RPMI8226 (cell line): ENCODE measurements around the gene NAP1L4.
A peak's percentile ranks its signal among the peaks of the same experiment; 100 is the strongest.

Experiments
- DNase-seq: peaks from one replicate; pipeline ENCODE4 v3.0.0-alpha.2; 2015

Gene NAP1L4

DNA sequence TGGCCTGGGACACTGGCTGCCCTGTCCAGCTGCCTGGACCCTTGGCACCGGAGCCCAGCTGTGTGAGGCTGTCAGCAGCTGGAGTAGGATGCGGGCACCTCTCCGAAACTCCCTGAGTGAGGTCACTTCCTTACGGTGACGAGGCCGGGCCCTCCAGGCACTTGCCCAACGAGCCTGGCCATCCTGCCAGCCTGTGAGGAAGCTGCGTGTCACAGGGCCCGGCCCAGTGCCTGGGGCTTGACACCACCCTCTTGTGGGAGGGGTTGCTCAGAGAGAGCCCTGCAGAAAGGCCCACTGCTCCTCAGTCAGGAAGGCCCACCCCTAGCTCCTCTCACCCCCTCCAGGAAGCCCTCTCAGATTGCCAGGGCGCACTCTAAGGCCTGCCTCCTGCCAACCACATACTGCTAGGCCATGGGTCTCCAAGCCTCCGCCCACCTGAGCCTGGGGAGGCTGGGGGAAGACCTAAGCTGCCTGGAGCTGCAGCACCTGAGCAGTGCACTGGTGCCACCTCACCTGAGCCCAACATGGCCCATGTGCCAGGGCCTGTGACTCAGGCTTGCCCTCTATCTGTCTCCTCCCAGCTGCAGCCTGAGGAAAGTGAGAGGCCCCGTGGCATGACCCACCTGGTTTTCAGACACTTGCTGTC, 58.6 kb downstream of the NAP1L4 start:
- peak; percentile 95 for DNase-seq

DNA sequence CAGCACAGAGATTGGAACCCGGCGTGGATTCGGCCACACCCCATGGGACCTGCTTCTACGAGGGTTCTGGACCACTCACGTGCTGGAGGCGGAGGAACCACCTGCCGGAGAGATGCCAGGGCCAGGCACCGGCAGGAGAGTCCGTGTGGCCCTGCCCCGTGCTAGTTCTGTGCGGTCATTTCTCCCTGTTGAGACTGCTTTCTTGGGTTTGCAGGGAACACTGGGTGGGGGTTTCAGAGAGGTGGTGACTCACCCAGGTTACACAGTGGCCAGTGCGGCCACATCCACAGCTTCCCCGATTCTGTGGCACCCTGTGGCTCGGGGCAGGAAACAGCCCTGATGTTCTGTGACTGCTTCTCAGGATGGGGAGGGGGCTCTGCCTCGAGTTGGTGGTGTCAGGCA, 59.3 kb downstream of the NAP1L4 start:
- peak; percentile 31 for DNase-seq

DNA sequence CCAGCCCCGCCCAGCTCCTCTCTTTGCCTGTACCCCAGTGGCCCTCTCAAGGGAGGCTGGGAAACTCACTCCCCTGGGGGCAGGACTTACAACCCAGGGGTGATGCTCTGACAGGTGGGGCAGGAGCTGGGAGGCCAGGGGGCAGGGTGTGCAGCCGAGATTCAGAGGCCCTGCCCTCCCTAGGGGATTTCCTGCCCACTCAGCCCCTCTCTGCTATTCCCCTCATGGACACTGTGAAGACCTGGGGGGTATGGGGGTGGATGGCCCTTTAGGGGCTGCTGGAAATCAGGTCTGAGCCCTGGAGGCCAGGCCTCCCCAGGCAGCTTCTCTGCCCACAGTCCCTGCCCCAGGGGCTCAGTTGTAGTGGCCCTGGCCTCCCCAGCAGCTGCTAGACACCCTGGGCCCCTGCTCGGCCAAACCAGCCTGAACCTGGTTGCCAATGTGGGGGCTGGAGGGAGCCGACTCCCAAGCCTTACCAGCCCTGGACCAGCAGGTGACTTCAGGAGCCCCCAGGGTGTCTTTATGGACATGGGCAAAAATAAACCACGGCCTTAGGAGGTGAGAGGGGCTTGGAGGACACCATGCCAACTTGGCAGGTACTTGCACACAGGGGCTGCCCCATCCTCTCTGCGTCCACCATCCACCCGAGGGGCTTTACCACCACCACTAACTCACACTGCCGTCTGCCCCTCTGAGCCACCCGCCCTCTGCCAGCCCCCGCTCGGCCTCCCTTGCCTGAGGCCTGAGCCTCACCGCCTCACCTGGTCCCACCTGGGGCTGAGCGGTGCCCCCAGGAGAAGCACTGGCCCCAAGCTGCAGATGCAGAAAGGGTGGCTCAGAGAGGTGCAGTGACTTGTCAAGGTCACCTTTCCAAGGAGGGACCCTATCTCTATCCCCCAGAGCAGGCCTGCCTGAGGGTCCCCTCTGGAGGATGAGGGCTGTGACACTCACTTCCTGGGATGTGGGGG, 60.1 kb downstream of the NAP1L4 start:
- no peak for DNase-seq

DNA sequence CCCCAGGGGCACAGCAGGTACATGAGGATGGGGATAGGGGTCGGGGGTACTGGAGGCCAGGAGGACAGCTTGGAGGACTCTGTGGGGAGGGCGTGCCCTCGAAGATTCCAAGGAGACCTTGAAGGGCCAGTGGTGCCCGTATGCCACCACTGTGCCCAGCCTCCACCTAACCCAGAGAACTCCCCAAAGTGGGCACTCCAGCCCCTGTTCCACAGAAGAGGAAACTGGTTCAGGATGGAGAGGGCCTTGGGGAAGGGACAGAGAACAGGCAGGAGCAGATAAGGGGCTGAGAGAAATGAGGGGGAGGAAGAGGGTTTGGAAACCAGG, 60.7 kb downstream of the NAP1L4 start:
- DNase-seq, result no peak

DNA sequence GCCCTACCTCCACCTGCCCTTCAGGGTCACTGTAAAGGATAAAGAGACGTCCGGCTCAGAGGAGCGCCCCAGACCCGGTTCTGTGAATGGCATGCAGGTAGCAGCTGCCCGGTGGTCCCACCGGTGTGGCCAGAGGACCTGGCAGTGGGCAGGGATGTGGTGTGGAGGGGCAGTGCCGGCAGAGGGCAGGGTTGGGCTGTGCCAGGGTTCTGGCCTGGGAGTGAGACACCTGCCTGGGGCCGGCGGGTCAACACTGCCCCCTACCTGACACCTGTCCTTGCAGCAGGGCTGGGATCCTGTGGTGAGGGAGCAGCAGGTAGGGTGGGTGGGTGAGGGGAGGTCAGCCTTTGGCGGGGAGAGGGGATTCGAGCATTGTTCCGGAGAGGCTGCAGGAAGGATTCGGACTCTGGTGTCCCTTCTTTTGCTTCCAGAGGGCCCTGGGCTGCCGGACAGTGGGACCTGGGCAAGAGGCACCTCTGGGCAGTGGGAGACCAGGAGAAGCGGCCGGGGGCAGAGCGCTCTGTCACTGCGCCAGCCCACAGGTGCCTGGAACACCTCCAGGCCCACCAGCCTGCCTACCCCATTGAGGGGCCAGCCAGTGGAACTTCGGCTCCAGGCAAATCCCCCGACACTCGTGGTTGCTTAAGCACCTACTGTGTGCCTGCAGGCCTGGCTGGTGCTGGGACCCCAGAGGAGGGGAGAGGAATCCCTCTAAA, 61.3 kb downstream of the NAP1L4 start:
- peak; percentile 83 for DNase-seq

DNA sequence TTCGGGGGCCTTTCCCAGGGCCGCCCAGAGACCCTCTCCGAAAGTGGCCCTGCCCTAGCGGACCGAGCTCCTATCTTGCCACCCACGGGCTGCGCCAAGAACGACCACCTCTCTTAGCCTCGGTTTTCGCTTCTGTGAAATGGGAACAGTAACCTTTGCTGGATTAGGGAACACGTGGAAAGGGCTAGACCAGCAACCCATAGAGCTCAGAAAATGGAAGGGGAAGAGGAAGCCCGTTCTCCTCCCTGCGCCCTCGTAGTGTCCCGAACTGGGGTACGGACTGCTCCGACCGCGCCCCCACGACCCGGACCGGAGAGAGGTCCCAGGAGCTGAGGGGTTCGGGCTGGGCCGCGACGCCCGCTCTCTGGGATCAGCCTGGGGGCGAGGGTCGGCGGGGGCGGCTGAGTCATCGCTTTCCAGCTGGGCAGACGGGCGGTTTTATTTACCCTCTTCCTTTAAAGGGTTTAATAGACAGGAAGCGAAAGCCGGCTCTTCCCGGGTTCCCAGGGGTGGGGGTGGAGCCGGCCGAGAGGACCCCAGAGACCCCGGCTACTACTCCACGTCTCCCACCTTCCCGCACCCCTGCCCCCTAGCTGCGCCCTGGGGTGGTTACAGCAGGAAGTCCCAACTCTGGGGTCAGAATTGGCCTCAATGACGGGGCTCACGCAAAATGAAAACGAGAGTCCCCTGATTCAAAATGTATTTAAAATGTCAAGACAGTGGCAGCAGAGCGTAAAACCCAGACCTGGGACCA, 62.0 kb downstream of the NAP1L4 start:
- DNase-seq, result peak; percentile 59

DNA sequence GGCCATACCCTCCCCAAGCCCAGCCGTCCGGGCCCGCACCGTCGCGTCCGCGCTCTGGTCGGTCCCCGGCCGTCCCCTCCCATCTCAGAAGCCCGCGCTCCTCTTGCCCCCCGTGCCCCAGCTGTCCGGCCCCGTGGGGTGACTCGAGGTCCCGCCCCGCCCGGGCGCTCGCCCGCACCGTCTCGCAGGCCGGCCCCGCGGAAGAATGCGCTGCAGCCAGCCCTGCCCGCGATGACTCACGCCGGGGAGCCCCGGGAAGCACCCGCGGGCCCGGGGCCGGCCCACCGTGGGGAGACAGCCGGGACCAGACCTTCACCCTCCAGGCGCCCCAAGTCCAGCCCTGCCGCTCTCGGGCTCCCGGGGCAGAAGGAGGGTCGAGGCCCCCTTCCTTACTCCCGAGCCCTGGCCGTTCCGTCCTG, 62.6 kb downstream of the NAP1L4 start:
- peak; percentile 59 for DNase-seq

DNA sequence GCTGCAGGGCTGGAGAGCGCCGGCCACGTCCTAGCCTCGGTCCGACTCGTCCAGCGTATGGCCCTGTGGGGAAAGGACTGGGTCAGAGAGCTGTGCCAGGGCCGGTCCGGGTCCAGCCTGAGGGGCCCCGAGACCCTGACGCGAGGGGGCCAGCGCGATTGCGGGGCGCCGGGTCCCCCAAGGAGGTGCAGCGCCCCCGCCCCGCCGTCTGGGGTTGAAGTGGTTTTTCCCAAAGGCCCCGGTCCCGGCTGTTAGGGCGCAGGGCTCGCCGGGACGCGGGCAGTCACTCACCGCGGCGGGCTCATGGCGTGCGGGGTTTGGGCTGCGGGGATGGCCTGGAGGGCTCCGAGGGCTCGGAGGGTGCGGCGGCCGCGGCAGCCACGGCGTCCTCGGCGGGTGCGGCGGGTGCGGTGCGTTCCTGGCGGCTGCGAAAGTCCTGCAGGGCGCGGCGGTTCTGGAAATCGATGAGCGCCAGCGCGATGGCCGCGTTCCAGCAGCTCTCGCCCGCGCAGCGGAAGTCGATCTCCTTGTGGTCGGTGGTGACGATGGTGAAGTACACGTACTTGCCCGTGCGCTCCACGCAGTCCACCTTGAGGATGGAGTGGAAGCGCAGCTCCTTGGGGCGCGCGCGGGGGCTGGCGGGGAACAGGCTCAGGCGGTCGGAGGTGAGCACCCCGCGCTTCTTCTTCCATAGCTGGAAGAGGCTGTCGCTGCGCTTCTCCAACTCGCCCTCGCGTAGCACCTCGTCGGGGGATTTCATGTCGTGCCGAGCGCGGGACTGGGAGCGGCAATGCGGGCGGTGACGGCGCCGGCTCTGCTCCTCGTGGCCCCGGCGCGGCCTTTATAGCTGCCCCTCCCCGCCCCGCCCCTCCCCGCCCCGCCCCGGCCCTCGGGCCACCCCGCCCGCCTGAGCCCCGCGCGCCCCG, 63.3 kb downstream of the NAP1L4 start, which contains the start of gene PHLDA2:
Gene PHLDA2 (minus strand): TSS at position 816 of the 926 bp plus-strand sequence. CDS start 56 bp downstream, at position 760.
- DNase-seq, result peak; percentile 78

DNA sequence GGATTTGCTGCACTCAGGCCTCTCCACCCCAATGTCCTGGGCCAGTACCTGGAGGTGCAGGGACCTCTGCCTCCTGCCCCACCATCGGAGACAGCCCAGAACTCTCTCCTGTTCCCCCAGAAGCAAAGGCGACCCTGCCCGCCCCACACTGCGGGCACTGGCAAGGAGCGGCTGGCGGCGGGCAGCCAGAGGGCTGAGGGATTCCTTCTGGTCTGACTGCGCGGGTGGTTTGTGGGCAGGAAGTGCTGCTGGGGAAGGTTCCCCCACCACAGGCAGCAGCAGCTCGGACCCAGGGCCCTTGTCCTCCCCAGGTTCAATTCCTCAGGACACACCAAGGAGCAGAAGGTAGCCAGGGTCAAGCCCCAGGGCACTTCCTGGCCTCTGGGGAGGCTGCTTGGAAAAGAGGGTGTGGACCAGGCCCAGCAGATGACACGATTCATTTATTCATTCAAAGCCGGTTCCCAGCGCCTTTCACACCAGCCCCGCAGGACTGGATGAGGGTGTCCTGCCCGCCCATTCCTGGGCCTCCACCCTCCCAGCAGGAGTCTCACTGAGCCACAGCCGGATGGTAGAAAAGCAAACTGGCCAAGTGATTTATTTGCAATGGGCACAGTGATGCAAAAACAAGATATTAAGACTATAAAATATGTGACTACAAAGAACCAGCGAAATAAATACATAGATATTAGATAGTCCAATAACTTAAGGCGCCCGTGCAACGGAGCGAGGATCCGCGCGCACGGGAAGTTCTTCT, 64.1 kb downstream of the NAP1L4 start:
- DNase-seq, result no peak

DNA sequence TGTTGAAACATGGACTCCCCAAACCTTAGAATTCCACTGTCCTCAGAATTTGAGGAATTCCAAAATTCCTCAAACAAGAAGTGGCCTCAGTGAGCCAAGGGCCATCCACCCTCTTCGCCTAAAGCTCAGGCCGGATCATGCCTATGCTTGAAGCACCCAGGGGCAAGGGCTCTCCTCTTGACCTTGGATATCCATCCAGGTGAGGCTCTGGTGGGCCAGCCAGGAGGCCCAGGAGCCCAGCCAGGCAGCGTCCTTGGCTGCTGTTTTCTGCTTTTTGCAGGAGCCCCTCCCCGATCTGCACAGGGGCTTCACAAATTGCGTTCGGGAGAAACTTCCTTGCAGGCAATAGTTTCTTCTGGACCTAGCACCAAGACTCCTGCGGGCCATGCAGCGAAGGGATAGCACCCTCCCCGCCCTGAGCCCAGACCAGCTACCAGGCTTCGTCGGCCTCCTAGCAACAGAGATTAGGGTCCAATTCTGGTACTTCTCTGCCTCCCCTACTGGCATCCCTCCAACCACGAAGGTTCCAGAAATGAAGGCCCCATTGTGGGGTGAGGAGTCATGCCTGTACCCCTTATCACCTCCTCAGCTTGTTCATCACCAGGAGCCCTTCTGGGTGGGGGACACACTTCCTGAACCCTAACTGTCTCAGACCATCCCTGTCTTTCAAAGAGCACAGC, 64.9 kb downstream of the NAP1L4 start:
- no peak for DNase-seq

DNA sequence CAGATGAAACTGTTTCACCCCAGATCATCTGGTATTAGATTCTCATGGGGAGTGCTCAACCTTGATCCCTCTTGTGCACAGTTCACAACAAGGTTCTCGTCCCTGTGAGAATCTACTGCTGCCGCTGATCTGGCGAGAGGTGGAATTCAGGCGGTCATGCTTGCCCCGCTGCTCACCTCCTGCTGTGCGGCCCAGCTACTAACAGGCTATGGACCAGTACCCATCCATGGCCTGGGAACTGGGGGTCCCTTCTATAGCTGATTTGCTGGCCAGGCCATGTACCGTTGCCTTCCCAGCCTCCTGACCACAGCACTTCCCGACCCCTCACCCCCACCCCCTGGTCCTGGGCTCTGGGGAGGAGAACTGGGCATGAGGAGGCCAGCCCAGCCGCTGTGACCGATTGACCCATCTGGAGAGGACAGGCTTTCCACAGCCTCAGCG, 65.5 kb downstream of the NAP1L4 start:
- no peak for DNase-seq

DNA sequence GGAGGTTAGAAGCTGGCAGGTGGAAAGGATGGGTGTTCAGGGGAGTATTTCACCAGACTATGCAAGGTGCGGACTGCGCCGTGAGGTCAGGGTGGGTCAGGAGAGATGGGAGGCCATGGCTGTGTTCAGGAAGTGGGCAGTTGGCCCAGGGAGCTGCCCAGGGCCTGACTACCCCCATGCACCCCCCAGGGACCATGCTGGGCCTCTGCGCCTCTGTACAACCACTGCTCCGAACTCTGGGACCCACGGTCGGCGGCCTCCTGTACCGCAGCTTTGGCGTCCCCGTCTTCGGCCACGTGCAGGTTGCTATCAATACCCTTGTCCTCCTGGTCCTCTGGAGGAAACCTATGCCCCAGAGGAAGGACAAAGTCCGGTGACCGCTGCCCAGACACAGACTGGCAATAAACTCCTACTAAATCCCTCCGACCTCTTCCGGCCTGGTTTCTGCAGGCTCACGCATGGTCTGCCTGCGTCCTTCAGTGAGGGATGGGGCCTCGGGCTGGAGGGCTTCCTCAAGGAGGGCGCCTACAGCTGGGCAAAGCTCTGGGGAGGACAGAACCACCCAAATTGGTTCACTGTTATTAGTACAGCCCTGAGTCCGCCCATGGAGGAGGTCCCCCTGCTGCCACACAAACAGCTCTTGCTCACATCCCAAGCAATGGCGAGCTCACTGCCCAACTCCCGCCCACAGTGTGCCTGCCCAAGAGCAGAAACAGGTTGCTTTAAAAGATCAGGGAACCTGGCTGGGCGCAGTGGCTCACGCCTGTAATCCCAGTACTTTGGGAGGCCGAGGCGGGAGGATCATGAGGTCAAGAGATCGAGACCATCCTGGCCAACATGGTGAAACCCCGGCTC, 67.1 kb downstream of the NAP1L4 start:
- no peak for DNase-seq

DNA sequence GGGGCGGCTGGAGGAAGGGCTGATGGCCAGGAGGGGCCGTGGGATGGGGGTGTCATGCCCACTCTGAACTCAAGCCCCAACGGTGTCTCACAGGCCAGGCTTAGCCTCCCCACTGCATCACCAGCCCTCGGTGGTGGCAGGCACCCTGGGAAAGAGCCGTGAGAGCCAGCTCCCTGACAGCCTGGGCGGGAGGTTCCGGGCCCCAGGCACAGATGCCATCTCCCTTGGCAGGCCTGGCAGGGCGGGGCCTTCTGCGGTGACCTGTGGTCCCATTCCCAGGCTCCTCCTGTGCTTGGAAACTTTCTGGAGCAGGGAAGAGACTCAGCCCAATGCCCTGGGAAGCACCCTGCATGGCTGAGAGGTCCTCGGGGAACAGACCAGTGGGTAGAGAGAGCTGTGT, 67.7 kb downstream of the NAP1L4 start:
- no peak for DNase-seq

DNA sequence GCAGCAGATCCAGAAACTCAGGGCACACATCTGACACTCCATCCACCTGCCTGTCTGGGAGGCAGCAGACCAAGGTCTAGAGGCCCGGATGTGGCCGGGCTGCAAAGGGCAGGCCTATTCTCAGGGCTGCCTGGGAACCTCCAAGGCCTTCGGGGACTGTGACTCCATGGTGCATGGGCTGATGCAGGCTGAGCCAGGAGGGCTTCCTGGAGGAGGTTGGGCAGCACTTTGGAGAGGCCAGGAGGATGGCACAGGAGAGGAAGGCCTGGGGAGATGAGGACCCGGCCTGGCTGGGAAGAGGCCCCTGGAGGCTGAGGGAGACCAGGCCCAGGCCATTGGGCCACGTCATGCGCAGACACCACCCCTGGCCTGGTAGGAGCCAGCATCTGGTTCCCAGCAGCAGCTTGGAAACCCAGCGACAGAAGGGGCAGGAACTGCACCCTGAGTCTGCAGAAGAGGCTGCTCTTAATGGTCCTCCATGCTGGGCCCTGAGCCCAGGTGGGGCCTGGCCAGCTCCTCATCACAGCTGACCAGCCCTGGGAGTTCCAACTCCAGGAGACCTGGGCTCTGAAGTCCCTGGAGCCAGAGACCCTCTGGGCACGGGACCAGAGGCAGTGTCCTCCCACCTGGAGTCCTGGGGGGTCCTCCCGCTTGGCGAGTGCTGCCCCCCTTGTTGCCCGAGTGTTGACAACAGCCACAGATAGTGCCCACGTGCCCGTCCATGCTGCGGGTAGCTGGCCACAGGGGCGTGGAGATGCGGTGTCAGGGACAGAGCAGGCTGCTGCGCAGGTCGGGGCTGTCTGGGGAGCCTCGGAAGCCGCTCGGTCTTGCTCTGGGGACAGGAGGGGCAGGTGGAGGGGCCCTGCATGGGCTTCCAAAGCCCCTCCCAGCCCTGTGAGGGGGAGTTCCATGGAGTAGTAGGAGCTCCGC, 68.4 kb downstream of the NAP1L4 start:
- DNase-seq, result no peak

DNA sequence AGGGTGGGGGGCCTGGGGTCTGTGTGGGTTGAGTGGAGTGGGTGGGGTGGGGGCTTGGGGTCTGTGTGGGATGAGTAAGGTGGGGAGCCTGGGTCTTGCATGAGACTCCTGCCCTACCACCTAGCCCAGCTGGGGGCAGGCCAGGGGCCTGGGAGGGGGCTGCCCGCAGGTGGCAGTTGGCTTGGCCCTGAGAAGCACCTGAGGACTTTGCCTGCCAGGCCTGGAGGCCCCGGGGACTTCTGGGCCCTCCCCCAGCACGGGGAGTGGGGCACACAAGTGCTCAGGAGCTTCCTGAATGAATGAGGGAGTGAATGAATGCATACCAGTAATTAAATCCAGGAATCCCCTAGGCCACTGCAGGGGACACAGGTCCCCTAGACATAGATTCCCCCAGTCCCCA, 69.5 kb downstream of the NAP1L4 start:
- DNase-seq, result no peak

DNA sequence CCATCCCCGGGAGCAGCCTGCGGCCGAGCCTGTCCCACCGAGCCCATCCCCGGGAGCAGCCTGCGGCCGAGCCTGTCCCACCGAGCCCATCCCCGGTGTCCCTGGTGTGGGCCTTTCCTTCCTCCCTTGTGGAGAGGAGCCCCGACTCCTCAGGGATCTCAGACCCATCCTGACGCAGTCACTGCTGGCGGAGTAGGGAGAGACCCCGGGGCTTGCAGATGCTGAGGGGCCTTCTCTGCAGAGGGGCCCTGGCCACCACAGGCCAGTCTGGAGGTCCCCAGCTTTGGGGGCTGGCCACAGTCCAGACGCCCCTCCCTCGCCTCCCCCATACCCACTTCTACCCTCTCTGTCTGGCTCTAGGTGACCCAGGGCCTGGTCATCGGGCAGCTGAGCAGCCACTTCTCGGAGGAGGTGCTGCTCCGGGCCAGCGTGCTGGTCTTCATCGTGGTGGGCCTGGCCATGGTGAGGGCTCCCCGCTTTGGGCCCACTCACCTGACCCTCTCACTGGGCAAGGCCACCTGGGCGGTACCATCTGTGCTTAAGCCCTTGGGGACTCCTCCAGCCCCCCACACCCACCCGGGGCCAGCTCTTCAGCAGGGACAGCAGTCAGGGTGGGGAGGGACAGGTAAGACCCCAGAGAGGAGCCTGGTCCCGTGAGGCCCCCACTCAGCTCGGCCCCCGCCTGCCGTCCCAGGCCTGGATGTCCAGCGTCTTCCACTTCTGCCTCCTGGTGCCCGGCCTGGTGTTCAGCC, 70.2 kb downstream of the NAP1L4 start:
- no peak for DNase-seq

DNA sequence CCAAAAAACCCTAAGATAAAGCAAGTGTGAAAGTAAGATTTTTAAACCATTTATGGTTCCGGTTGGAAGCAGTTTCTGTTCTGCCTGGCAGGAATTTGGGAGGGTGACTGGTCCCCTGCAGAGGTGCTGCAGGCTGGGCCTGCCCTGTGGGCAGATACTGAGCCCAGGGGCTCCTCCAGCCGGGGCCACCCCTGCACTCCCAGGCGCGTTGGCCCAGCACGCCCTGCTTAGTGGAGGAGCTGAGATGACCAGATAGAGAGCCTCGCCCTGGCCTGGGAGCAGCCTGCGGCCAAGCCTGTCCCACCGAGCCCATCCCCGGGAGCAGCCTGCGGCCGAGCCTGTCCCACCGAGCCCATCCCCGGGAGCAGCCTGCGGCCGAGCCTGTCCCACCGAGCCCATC, 70.9 kb downstream of the NAP1L4 start:
- no peak for DNase-seq
